H4 (cell line): ENCODE measurements around the gene KDM8. TPM values are rescaled to one million over a fixed set of nuclear protein-coding genes. Genes with fewer than 3 reads are reported as not detected.

Experiments used
- DNase-seq: peaks from one replicate; pipeline ENCODE4 v3.0.0-alpha.2; 2015; ENCODE audit warnings: low spot score
- total RNA-seq: library from RNA; depleted of rRNA; stranded (reverse); fragments of >200 nt; shearing (Covaris generic); gene quantifications from 2 replicates; pipeline ENCODE4 v1.2.3, GENCODE V29; 2014; rRNA removed

Gene KDM8
- total RNA-seq = 3.6 and 5.0 TPM in 2 replicates

- peak; percentile 100 for DNase-seq
Observed at GRCh38 chr16:27203507-27204311, at the start of gene KDM8. TSS of gene KDM8 (plus strand) at chr16:27203526. CDS start at chr16:27210124, 6,598 bp downstream.

GRCh38 chr16:27154705-27155521, 48.4 kb upstream of the KDM8 start:
- DNase-seq = no peak

- DNase-seq = no peak
Observed at GRCh38 chr16:27156579-27156978, 46.7 kb upstream of the KDM8 start.

- no peak for DNase-seq
Observed at GRCh38 chr16:27161398-27161797, 41.9 kb upstream of the KDM8 start.

GRCh38 chr16:27164352-27164751, 39.0 kb upstream of the KDM8 start:
- no peak for DNase-seq

- no peak for DNase-seq
Observed at GRCh38 chr16:27165576-27165975, 37.8 kb upstream of the KDM8 start.

- no peak for DNase-seq
Observed at GRCh38 chr16:27168790-27169189, 34.5 kb upstream of the KDM8 start.

GRCh38 chr16:27169511-27170071, 33.7 kb upstream of the KDM8 start:
- peak; percentile 94 for DNase-seq

- no peak for DNase-seq
Observed at GRCh38 chr16:27171584-27171983, 31.7 kb upstream of the KDM8 start.

- DNase-seq = no peak
Observed at GRCh38 chr16:27174007-27174406, 29.3 kb upstream of the KDM8 start.

- no peak for DNase-seq
Observed at GRCh38 chr16:27174798-27175197, 28.5 kb upstream of the KDM8 start.

- no peak for DNase-seq
Observed at GRCh38 chr16:27175888-27176287, 27.4 kb upstream of the KDM8 start.

GRCh38 chr16:27177031-27177774, 26.1 kb upstream of the KDM8 start:
- DNase-seq = peak; percentile 34

GRCh38 chr16:27179500-27180072, 23.7 kb upstream of the KDM8 start:
- DNase-seq = no peak

- DNase-seq = no peak
Observed at GRCh38 chr16:27181019-27181790, 22.1 kb upstream of the KDM8 start.

GRCh38 chr16:27182906-27183405, 20.4 kb upstream of the KDM8 start:
- no peak for DNase-seq

- no peak for DNase-seq
Observed at GRCh38 chr16:27185776-27186130, 17.6 kb upstream of the KDM8 start.

- no peak for DNase-seq
Observed at GRCh38 chr16:27188633-27189032, 14.7 kb upstream of the KDM8 start.

- DNase-seq = no peak
Observed at GRCh38 chr16:27189335-27189972, 13.9 kb upstream of the KDM8 start.

- no peak for DNase-seq
Observed at GRCh38 chr16:27190316-27190871, 12.9 kb upstream of the KDM8 start.
